ENCODE results near the gene APOBEC3B.

APOBEC3B gene

DNA sequence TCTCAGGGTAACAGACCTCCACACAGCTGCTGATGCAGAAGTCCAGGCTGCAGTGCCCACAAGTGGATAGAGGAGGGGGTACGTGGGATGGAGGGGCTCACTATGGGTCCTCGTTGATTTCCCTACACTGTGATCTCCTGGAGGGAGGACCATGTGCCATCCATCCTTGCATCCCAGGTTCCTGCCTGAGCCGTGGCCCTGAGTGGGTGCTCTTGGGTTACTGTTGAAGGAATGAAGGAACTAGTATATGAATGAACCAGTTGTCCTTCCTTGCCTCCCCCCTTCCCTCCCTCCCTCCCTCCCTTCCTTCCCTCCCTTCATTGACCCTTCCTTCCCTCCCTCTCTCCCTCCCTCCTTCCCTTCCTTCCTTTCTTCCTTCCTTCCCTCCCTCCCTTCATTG, 15.4 kb downstream of the APOBEC3B start:
- no peak for ATAC-seq

DNA sequence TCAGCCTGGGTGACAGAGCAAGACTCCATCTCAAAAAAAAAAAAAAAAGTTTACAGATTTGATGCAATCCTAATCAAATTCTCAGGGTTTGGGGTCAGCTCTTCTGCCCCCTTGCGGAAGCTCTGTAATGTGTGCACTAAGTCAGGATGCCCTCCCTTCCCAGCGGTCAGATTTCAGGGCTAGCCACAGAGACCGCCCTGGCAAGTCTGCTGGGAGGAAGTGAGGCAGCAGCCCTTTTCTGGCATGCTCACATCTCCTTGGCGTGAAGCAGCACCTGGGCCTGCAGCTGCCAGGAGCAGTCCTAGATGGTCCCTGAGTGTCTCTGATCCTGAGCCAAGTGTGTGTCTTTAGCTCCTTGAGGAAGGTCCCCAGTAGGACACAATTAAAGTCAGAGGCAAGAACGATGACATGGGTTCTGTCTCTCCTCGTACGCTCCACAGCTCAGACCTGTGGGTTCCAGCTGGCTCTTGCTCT, 21.1 kb downstream of the APOBEC3B start:
- ATAC-seq: peak; percentile 94
- no peak for TF ChIP-seq TOX (CRISPR knock-in tag; IDR thresholded peaks at IDR 0.05; ENCODE audit: borderline replicate concordance)
- TF ChIP-seq ISL1 (CRISPR knock-in tag; IDR thresholded peaks at IDR 0.05): no peak
- no peak for TF ChIP-seq ZNF565 (CRISPR knock-in tag; conservative IDR thresholded peaks at IDR 0.05; ENCODE audit: low read depth)
- TF ChIP-seq OSR1 (CRISPR knock-in tag; IDR thresholded peaks at IDR 0.05): no peak
- no peak for TF ChIP-seq PATZ1 (CRISPR knock-in tag; IDR thresholded peaks at IDR 0.05; ENCODE audit: borderline replicate concordance)
- no peak for TF ChIP-seq SNAI2 (CRISPR knock-in tag; IDR thresholded peaks at IDR 0.05)
- TF ChIP-seq, protein P1, sequence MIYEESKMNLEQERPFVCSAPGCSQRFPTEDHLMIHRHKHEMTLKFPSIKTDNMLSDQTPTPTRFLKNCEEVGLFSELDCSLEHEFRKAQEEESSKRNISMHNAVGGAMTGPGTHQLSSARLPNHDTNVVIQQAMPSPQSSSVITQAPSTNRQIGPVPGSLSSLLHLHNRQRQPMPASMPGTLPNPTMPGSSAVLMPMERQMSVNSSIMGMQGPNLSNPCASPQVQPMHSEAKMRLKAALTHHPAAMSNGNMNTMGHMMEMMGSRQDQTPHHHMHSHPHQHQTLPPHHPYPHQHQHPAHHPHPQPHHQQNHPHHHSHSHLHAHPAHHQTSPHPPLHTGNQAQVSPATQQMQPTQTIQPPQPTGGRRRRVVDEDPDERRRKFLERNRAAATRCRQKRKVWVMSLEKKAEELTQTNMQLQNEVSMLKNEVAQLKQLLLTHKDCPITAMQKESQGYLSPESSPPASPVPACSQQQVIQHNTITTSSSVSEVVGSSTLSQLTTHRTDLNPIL (CRISPR knock-in tag; IDR thresholded peaks at IDR 0.05; ENCODE audit: low read depth): no peak
- no peak for TF ChIP-seq CSDC2 (CRISPR knock-in tag; IDR thresholded peaks at IDR 0.05)
- TF ChIP-seq TCF4 (CRISPR knock-in tag; IDR thresholded peaks at IDR 0.05; ENCODE audit: borderline replicate concordance): no peak
- no peak for TF ChIP-seq ZFP30 (CRISPR knock-in tag; IDR thresholded peaks at IDR 0.05)
- TF ChIP-seq, protein P2, sequence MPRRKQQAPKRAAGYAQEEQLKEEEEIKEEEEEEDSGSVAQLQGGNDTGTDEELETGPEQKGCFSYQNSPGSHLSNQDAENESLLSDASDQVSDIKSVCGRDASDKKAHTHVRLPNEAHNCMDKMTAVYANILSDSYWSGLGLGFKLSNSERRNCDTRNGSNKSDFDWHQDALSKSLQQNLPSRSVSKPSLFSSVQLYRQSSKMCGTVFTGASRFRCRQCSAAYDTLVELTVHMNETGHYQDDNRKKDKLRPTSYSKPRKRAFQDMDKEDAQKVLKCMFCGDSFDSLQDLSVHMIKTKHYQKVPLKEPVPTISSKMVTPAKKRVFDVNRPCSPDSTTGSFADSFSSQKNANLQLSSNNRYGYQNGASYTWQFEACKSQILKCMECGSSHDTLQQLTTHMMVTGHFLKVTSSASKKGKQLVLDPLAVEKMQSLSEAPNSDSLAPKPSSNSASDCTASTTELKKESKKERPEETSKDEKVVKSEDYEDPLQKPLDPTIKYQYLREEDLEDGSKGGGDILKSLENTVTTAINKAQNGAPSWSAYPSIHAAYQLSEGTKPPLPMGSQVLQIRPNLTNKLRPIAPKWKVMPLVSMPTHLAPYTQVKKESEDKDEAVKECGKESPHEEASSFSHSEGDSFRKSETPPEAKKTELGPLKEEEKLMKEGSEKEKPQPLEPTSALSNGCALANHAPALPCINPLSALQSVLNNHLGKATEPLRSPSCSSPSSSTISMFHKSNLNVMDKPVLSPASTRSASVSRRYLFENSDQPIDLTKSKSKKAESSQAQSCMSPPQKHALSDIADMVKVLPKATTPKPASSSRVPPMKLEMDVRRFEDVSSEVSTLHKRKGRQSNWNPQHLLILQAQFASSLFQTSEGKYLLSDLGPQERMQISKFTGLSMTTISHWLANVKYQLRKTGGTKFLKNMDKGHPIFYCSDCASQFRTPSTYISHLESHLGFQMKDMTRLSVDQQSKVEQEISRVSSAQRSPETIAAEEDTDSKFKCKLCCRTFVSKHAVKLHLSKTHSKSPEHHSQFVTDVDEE (CRISPR knock-in tag; IDR thresholded peaks at IDR 0.05): no peak
- no peak for TF ChIP-seq PPARA (CRISPR knock-in tag; IDR thresholded peaks at IDR 0.05; ENCODE audit: borderline replicate concordance)
- TF ChIP-seq BACH2 (CRISPR knock-in tag; IDR thresholded peaks at IDR 0.05; ENCODE audit: borderline replicate concordance): no peak
- TF ChIP-seq ZNF8 (CRISPR knock-in tag; IDR thresholded peaks at IDR 0.05): no peak
- TF ChIP-seq ARNTL (CRISPR knock-in tag; IDR thresholded peaks at IDR 0.05; ENCODE audit: borderline replicate concordance, low read depth): no peak
- TF ChIP-seq RARB (CRISPR knock-in tag; IDR thresholded peaks at IDR 0.05): no peak
- no peak for TF ChIP-seq POU6F1 (CRISPR knock-in tag; IDR thresholded peaks at IDR 0.05; ENCODE audit: borderline replicate concordance, low read depth)
- no peak for TF ChIP-seq CSRNP3 (CRISPR knock-in tag; IDR thresholded peaks at IDR 0.05)
- no peak for TF ChIP-seq GLIS3 (CRISPR knock-in tag; IDR thresholded peaks at IDR 0.05)

More for the DNA sequence above, 15.4 kb downstream of the APOBEC3B start:
- TF ChIP-seq ZFP3 (CRISPR knock-in tag; IDR thresholded peaks at IDR 0.05) (no peak), ZNF70 (CRISPR knock-in tag; IDR thresholded peaks at IDR 0.05) (no peak), ESRRG (CRISPR knock-in tag; IDR thresholded peaks at IDR 0.05) (no peak), ZNF8 (CRISPR knock-in tag; IDR thresholded peaks at IDR 0.05) (no peak), CSRNP3 (CRISPR knock-in tag; IDR thresholded peaks at IDR 0.05) (no peak), CSDC2 (CRISPR knock-in tag; IDR thresholded peaks at IDR 0.05) (no peak), PPARA (CRISPR knock-in tag; IDR thresholded peaks at IDR 0.05; ENCODE audit: borderline replicate concordance) (no peak), RARB (CRISPR knock-in tag; IDR thresholded peaks at IDR 0.05) (no peak), ZC3H10 (CRISPR knock-in tag; IDR thresholded peaks at IDR 0.05) (no peak), TCF4 (CRISPR knock-in tag; IDR thresholded peaks at IDR 0.05; ENCODE audit: borderline replicate concordance) (no peak), TOX (CRISPR knock-in tag; IDR thresholded peaks at IDR 0.05; ENCODE audit: borderline replicate concordance) (no peak), OSR1 (CRISPR knock-in tag; IDR thresholded peaks at IDR 0.05) (no peak), ARNTL (CRISPR knock-in tag; IDR thresholded peaks at IDR 0.05; ENCODE audit: borderline replicate concordance, low read depth) (no peak), GLIS3 (CRISPR knock-in tag; IDR thresholded peaks at IDR 0.05) (no peak), ZNF565 (CRISPR knock-in tag; conservative IDR thresholded peaks at IDR 0.05; ENCODE audit: low read depth) (no peak), PATZ1 (CRISPR knock-in tag; IDR thresholded peaks at IDR 0.05; ENCODE audit: borderline replicate concordance) (no peak), ZFP30 (CRISPR knock-in tag; IDR thresholded peaks at IDR 0.05) (no peak)
